GM18502 (cell line): ENCODE results near the gene CTNS.

ENCODE experiments used
- ATAC-seq: cut with Tn5 transposase; IDR thresholded peaks from one replicate; pipeline ENCODE4 v1.9.1; 2021; ENCODE audit warnings: mild to moderate bottlenecking; ENCODE audit not compliant: unreplicated experiment, poor library complexity

CTNS gene

GRCh38 chr17:3708366-3708765 lies 71.8 kb downstream of the CTNS start:
- ATAC-seq: no peak

- ATAC-seq: peak; percentile 93
These were observed 74.4 kb downstream of the CTNS start for GRCh38 chr17:3710951-3711383.
